HG02571 (cell line): ENCODE measurements around the gene PIGZ.
"Not testable (repeated sequence)": the region's sequence is repeated elsewhere in the genome, so short reads cannot be mapped to it uniquely, and the experiment has no call there.

Experiments
- ATAC-seq: cut with Tn5 transposase; IDR thresholded peaks from one replicate; pipeline ENCODE4 v1.9.1; 2021; ENCODE audit warnings: mild to moderate bottlenecking, moderate library complexity; ENCODE audit not compliant: unreplicated experiment

The PIGZ gene

GRCh38 chr3:196954832-196955231 lies 13.8 kb downstream of the PIGZ start:
- no peak for ATAC-seq

GRCh38 chr3:196951371-196951770 lies 17.3 kb downstream of the PIGZ start:
- no peak for ATAC-seq

DNA sequence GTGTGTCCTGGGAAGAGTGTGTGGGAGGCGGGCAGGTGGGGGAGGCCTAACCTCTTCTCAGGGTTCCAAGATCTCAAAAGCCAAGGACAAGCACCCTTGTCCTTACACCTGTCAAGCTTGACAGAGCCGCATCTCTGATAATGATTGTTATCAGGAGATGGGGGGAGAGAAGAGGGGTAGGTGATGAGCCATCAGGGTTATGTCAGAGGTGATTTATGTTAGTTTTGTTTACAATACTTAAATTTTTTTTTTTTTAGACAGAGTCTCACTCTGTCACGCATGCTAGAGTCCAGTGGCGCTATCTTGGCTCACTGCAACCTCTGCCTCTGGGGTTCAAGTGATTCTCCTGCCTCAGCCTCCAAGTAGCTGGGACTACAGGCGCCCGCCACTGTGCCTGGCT lies 18.9 kb downstream of the PIGZ start:
- ATAC-seq = no peak

GRCh38 chr3:196949285-196949619 lies 19.4 kb downstream of the PIGZ start:
- ATAC-seq = no peak

- ATAC-seq = no peak
These were observed 20.0 kb downstream of the PIGZ start for GRCh38 chr3:196948442-196949284.

- no peak for ATAC-seq
These were observed 20.7 kb downstream of the PIGZ start for GRCh38 chr3:196947860-196948441.

- ATAC-seq = no peak
These were observed 21.3 kb downstream of the PIGZ start for GRCh38 chr3:196947136-196947859.

- ATAC-seq = not testable (repeated sequence)
These were observed 24.4 kb downstream of the PIGZ start for GRCh38 chr3:196944037-196944790.

GRCh38 chr3:196942915-196943277 lies 25.7 kb downstream of the PIGZ start:
- ATAC-seq = peak; percentile 12

DNA sequence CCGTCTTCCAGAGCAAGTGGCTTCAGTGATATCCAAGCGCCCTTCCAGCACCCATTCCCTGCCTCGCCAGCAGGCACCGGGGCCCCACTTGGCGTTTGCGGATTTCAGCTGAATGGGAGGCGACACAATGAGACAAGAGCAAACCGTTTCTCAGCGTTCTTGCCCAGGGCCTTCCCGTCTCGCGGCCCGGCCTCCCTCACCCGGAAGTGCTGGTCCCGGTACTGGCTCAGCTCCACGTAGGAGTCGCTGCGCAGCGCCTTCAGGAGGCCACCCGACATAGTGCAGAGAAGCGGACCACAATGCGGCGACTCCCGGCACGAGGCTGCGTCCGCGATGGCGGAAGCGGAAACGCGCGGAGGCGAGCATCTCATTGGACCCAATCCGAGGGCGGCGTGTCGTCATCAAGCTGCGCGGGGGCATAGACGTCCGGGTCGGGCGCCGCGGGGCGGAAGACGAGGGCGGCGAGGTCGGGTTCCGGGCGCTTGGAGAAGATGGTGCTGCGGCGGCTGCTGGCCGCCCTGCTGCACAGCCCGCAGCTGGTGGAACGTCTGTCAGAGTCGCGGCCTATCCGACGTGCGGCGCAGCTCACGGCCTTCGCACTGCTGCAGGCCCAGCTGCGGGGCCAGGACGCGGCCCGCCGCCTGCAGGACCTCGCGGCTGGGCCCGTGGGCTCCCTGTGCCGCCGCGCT lies 26.3 kb downstream of the PIGZ start, which contains the start of gene NCBP2:
Gene NCBP2 (minus strand): TSS at position 303 of the 689 bp plus-strand sequence. CDS start 25 bp downstream, at position 278.
- peak; percentile 86 for ATAC-seq

GRCh38 chr3:196941729-196942225 lies 26.9 kb downstream of the PIGZ start:
- peak; percentile 27 for ATAC-seq

DNA sequence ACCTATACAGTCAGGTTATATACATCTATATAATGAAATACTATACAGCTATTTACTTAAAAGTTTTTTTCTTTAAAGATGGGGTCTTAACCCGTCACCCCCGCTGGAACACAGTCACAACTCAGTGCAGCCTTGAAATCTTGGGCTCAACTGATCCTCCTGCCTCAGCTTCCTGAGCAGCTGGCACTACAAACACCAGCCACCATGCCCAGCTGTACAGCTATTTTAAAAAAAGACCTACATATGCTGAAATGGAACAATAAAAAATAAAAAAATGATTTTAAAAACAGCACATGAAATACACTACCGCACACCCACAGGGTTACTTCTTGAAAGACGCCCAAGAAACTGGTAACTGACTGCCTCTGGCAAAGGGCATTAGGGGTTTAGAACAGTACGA lies 30.1 kb downstream of the PIGZ start:
- no peak for ATAC-seq

GRCh38 chr3:196938124-196938523 lies 30.5 kb downstream of the PIGZ start:
- no peak for ATAC-seq

GRCh38 chr3:196936288-196936687 lies 32.3 kb downstream of the PIGZ start:
- no peak for ATAC-seq

- peak; percentile 32 for ATAC-seq
These were observed 36.0 kb downstream of the PIGZ start for GRCh38 chr3:196932600-196932999.

DNA sequence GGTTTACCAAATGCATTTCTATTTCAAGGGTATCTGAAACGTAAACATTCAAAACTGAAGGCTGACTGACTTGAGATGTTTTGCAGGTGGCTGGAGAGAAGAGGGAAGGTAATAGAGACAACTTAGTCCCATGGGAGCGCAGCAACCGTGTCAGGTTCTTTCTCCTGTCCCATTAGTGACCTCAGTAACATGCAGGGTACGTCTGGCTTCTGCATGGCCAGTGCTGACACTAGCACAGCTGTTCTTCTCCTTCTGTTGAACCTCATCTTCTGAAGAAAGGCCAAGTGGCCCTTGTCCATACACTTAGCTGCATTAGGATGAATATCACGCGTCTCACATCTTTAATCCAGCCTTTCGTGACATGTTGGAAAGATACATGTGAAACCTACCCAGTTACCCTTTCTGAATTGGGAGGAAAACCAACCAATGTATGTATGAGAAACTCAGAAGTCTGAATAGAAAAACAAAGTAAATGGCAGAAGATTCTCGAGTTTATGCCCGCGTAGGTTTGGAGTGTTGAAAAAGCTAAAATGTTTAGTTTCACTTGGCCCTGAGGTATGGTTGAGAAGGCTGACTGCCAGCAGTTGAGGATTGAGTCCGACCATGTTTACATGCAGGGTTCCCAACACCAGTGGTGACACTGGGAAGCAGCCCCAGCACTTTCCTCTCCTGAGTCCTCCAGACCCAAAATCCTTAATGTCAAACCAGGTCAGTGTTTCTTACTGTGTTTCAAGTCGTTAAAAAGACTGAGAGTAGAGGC lies 36.6 kb downstream of the PIGZ start:
- ATAC-seq = peak; percentile 55

DNA sequence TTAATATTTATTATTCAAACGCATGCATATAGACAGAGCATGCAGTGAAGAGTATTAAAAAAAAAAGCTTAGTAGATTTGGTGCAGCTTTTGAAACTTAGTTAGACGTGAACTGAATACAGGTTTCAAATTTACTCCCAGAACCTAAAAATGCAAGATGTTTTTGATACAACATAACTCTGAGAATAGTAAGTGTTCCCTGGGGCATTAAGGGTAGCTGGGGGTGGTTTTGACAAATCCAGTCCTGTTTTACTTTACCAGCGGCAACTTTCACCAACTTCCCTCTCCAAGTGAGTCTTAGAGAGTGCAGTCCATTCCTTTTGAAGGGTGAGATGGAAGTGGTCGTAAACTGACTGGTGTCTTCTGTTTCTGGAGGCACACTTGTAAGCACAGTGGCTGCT lies 37.5 kb downstream of the PIGZ start:
- no peak for ATAC-seq

- no peak for ATAC-seq
These were observed 40.8 kb downstream of the PIGZ start for GRCh38 chr3:196927571-196928453.

DNA sequence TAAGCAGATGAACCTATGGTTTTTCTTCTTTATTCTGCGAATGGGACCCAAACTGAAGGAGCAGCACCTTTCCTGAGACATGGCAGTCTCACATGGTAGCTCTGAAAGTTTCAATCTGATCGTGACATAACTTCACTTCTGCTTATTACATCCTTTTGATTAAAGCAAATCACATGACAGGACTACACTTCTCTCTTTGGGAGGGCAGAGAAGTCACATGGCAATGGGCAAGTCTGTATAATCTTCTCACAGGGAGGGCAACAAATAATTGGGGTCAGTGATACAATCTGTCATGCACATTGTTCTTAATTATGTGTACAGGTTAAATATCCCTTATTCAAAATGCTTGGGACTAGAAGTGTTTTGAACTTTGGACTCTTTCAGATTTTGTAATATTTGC lies 47.9 kb downstream of the PIGZ start:
- no peak for ATAC-seq
